Peyer's patch (tissue), 4 donors: ENCODE results near the gene CNTNAP2. TPM values are rescaled to one million over a fixed set of nuclear protein-coding genes. Genes with fewer than 3 reads are reported as not detected.

Source experiments
- DNase-seq, 3 donors: peaks; one replicate each; pipeline ENCODE4 v3.0.0-alpha.2; 2017 to 2019
- H3K27ac ChIP-seq, 4 donors: fragments of 200-600 bp; sonication (generic); one replicate each; pipeline ENCODE4 v1.5.1; 2016 to 2019
- H3K27me3 ChIP-seq, 2 donors: fragments of 200-600 bp; sonication (generic); one replicate each; pipeline ENCODE4 v1.5.1; 2019
- H3K36me3 ChIP-seq, 3 donors: fragments of 200-600 bp; sonication (generic); one replicate each; pipeline ENCODE4 v1.5.1; 2016 to 2019
- H3K4me1 ChIP-seq, 4 donors: fragments of 200-600 bp; sonication (generic); one replicate each; pipeline ENCODE4 v1.5.1; 2016 to 2019
- H3K4me3 ChIP-seq, 4 donors: fragments of 200-600 bp; sonication (generic); 1 replicate in 3 of 4; 2 replicates in 1 of 4; pipeline ENCODE4 v1.5.1; 2016 to 2019; ENCODE audit warnings: mild to moderate bottlenecking in 1 of 4
- H3K9me3 ChIP-seq, 4 donors: fragments of 200-600 bp; sonication (generic); one replicate each; pipeline ENCODE4 v1.5.1; 2016 to 2019; ENCODE audit warnings: mild to moderate bottlenecking in 1 of 4
- POLR2A ChIP-seq, 2 donors: fragments of 450-650 bp; IDR thresholded peaks; one replicate each; pipeline ENCODE4 v1.5.1; 2017; ENCODE audit warnings: antibody characterized with exemption in 2 of 2, mild to moderate bottlenecking in 2 of 2, moderate library complexity in 2 of 2
- total RNA-seq, 4 donors: library from RNA; depleted of rRNA; stranded (reverse); fragments of >200 nt; gene quantifications; one replicate each; pipeline ENCODE4 v1.1.0, GENCODE V29; 2016
- TF ChIP-seq, protein P1 (sequence below), 6 experiments: fragments of 450-650 bp in 4 of 6; fragments of 200-600 bp in 2 of 6; sonication (generic) in 1 of 6; IDR thresholded peaks; one replicate each; pipeline ENCODE4 v1.5.1; 2017 to 2019; ENCODE audit warnings: antibody characterized with exemption in 6 of 6, mild to moderate bottlenecking in 3 of 6, moderate library complexity in 1 of 6

CNTNAP2 gene
- total RNA-seq, 4 donors from 2014 or later = 1.5 to 4.9 (median 3.6) TPM

GRCh38 chr7:147859486-147859885 is 1742.9 kb downstream of the CNTNAP2 start:
- TF ChIP-seq, protein P1, sequence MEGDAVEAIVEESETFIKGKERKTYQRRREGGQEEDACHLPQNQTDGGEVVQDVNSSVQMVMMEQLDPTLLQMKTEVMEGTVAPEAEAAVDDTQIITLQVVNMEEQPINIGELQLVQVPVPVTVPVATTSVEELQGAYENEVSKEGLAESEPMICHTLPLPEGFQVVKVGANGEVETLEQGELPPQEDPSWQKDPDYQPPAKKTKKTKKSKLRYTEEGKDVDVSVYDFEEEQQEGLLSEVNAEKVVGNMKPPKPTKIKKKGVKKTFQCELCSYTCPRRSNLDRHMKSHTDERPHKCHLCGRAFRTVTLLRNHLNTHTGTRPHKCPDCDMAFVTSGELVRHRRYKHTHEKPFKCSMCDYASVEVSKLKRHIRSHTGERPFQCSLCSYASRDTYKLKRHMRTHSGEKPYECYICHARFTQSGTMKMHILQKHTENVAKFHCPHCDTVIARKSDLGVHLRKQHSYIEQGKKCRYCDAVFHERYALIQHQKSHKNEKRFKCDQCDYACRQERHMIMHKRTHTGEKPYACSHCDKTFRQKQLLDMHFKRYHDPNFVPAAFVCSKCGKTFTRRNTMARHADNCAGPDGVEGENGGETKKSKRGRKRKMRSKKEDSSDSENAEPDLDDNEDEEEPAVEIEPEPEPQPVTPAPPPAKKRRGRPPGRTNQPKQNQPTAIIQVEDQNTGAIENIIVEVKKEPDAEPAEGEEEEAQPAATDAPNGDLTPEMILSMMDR (IDR thresholded peaks at IDR 0.05) = no peak
- H3K4me3 ChIP-seq = no peak overlapping the region
- no peaks in the 10 kb centered on the region for H3K4me1 ChIP-seq
- no peak for DNase-seq
- no peak overlapping the region for H3K27ac ChIP-seq
- H3K27me3 ChIP-seq = no peaks in the 10 kb centered on the region
- H3K9me3 ChIP-seq = no peaks in the 10 kb centered on the region
- no peaks in the 10 kb centered on the region for H3K36me3 ChIP-seq

DNA sequence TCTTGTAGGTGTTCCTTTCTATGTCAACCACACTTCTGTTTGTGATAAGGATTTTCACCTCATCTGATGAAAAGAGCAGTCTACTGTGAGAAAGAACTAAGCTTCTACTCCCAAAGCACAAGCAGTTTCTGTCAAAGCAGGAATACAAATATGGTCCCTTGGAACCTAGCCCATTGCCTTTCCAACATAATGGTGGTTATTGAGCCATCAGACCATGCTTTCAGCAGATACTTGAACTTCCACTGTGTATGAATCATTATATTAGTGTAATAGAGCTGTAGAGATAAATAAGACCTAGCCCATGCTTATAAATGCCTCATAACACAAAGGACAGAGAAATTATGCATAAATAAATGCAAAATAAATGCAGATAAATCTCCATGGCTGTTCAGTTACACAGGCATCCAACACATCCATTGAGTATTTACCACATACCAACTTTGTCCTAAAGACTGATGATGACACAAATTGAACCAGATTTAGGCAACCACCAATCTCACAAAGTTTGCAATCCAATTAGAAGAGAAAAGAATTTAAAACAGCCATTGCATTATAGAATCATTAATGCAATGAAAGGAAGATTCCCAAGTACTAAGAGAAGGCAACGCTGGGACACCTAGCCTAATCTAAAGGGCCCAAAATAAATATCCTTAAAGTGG is 1744.6 kb downstream of the CNTNAP2 start:
- H3K4me1 ChIP-seq = no peaks in the 10 kb centered on the region
- H3K27ac ChIP-seq = no peak overlapping the region
- TF ChIP-seq, protein P1 (IDR thresholded peaks at IDR 0.05) = no peak
- TF ChIP-seq POLR2A (IDR thresholded peaks at IDR 0.05) = no peak
- H3K9me3 ChIP-seq = no peaks in the 10 kb centered on the region
- no peaks in the 10 kb centered on the region for H3K27me3 ChIP-seq
- H3K36me3 ChIP-seq = no peaks in the 10 kb centered on the region
- H3K4me3 ChIP-seq = no peak overlapping the region
- no peak for DNase-seq

DNA sequence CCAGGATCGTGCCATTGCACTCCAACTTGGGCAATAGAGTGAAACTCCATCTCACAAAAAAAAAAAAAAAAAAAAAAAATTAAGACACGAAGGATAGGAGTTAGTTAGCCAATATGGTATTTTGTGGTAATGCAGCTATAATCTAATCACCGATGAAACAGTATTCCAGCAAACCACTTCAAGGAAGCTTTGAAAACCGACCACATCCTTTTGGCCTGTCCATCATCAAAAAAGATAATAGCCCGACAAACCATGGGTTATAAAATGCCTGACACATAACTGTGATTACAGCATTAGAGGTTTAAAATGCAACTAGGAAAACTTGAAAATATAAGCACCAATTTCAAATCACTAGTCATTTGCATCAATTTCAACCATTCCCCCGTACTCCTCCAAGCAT is 1745.3 kb downstream of the CNTNAP2 start:
- DNase-seq = no peak
- Histone ChIP-seq H3K36me3 (no peaks in the 10 kb centered on the region), H3K4me1 (no peaks in the 10 kb centered on the region), H3K27ac (no peak overlapping the region), H3K4me3 (no peak overlapping the region), H3K9me3 (no peaks in the 10 kb centered on the region), H3K27me3 (no peaks in the 10 kb centered on the region)
- TF ChIP-seq, protein P1 (IDR thresholded peaks at IDR 0.05) = no peak
- TF ChIP-seq POLR2A (IDR thresholded peaks at IDR 0.05) = no peak

DNA sequence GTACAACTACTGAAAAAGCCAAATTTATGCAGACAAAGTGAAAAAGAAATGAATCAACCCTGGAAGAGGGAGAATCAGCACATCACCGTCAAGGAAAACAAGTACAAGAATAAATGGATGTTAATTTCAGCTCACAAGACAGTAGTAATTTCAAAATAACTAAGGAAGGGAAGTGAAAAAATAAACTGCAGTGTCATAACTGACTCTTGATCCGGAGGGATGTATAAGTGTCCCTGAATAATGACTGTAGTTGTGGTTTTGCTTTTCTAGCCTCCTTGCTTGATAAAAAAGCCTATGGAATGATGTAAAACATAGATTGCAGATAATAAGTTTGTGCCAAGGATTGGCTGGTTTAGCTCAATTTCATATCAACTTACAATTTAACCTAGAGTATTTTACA is 1752.9 kb downstream of the CNTNAP2 start:
- H3K27me3 ChIP-seq = no peaks in the 10 kb centered on the region
- no peaks in the 10 kb centered on the region for H3K36me3 ChIP-seq
- no peaks in the 10 kb centered on the region for H3K4me1 ChIP-seq
- peaks cover 0 to 2% (median 0%) of the 10 kb centered on the region in 4 donors for H3K9me3 ChIP-seq
- no peak for DNase-seq
- TF ChIP-seq, protein P1 (IDR thresholded peaks at IDR 0.05) = no peak
- no peak for TF ChIP-seq POLR2A (IDR thresholded peaks at IDR 0.05)
- no peak overlapping the region for H3K4me3 ChIP-seq
- no peak overlapping the region for H3K27ac ChIP-seq

DNA sequence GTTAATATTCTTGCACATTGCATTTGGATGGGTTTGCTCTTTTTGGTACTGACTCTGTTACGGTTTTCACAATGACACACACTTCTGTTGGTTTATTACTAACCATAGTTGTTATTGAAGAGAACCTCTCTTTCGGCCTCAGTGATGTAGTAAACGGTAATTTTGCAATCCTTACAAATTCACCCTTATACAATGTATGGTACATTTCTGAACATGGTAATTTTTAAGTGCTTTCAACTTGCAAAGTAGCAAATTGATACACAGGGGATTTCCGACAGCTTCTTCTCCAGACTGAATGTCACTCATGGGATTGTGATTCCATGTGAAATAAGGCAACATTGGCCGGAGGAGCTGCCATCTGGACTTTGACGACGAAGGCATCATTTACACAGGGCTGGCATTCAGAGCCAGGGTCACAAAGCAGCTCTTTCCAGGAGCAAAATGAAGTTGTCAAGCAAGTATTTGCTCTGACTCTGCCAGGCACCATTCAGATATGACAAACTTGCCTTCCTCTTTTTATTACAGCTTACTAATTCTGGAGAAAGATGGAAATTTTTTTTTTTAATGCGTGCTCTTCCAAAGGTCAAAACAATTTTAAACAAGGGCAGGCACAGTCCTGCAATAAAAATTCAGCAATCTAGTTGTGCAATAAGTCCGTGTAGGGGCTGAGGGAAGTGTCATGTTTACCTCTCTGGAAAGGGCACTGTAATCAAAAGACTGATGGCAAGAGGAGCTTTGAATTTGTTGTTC is 1762.5 kb downstream of the CNTNAP2 start:
- TF ChIP-seq, protein P1 (IDR thresholded peaks at IDR 0.05) = no peak
- no peak for TF ChIP-seq POLR2A (IDR thresholded peaks at IDR 0.05)
- no peaks in the 10 kb centered on the region for H3K27me3 ChIP-seq
- DNase-seq = no peak
- no peaks in the 10 kb centered on the region for H3K4me1 ChIP-seq
- H3K27ac ChIP-seq = no peak overlapping the region
- H3K36me3 ChIP-seq = no peaks in the 10 kb centered on the region
- H3K4me3 ChIP-seq = no peak overlapping the region
- H3K9me3 ChIP-seq = peaks cover 0 to 2% (median 0%) of the 10 kb centered on the region in 4 donors
